ENCODE results near the gene PPP2R2C.

The PPP2R2C gene

GRCh38 chr4:6494431-6495295 is 22.2 kb upstream of the PPP2R2C start:
- no peak for DNase-seq (ENCODE audit: low spot score)

GRCh38 chr4:6493658-6494304 is 21.4 kb upstream of the PPP2R2C start:
- no peak for DNase-seq (ENCODE audit: low spot score)

- no peak for DNase-seq (ENCODE audit: low spot score)
Observed at GRCh38 chr4:6492861-6493657, 20.6 kb upstream of the PPP2R2C start.

- no peak for DNase-seq (ENCODE audit: low spot score)
Observed at GRCh38 chr4:6492027-6492590, 19.7 kb upstream of the PPP2R2C start.

GRCh38 chr4:6491235-6491634 is 18.8 kb upstream of the PPP2R2C start:
- no peak for DNase-seq (ENCODE audit: low spot score)

- DNase-seq (ENCODE audit: low spot score), result no peak
Observed at GRCh38 chr4:6489927-6490326, 17.5 kb upstream of the PPP2R2C start.

- no peak for DNase-seq (ENCODE audit: low spot score)
Observed at GRCh38 chr4:6487466-6487865, 15.1 kb upstream of the PPP2R2C start.

GRCh38 chr4:6480534-6481088 is 8.2 kb upstream of the PPP2R2C start:
- no peak for DNase-seq (ENCODE audit: low spot score)

GRCh38 chr4:6478546-6479220 is 6.3 kb upstream of the PPP2R2C start:
- no peak for DNase-seq (ENCODE audit: low spot score)

GRCh38 chr4:6476893-6477292 is 4.5 kb upstream of the PPP2R2C start:
- no peak for DNase-seq (ENCODE audit: low spot score)

- DNase-seq (ENCODE audit: low spot score), result no peak
Observed at GRCh38 chr4:6475492-6476020, 3.1 kb upstream of the PPP2R2C start.

GRCh38 chr4:6474705-6475457 is 2.5 kb upstream of the PPP2R2C start:
- DNase-seq (ENCODE audit: low spot score), result no peak

- no peak for DNase-seq (ENCODE audit: low spot score)
Observed at GRCh38 chr4:6474053-6474568, 1.7 kb upstream of the PPP2R2C start.

GRCh38 chr4:6473264-6474052 is 1.0 kb upstream of the PPP2R2C start:
- no peak for DNase-seq (ENCODE audit: low spot score)

GRCh38 chr4:6472008-6472386 is 417 bp downstream of the PPP2R2C start:
- no peak for DNase-seq (ENCODE audit: low spot score)

- DNase-seq (ENCODE audit: low spot score), result no peak
Observed at GRCh38 chr4:6471307-6472007, 957 bp downstream of the PPP2R2C start.

GRCh38 chr4:6470502-6471306 is 1.7 kb downstream of the PPP2R2C start:
- no peak for DNase-seq (ENCODE audit: low spot score)
